Activated gamma-delta T cell treated with anti-CD3 and anti-CD28 coated beads, Interleukin-2, amount 50 U/mL, for 16 hours (primary cell): ENCODE results near the gene RNF13.
"Not testable (repeated sequence)": the region's sequence is repeated elsewhere in the genome, so short reads cannot be mapped to it uniquely, and the experiment has no call there.

Experiments used
- DNase-seq: peaks from one replicate; pipeline ENCODE4 v3.0.0-alpha.2; 2020; ENCODE audit warnings: low read depth

RNF13 gene

DNA sequence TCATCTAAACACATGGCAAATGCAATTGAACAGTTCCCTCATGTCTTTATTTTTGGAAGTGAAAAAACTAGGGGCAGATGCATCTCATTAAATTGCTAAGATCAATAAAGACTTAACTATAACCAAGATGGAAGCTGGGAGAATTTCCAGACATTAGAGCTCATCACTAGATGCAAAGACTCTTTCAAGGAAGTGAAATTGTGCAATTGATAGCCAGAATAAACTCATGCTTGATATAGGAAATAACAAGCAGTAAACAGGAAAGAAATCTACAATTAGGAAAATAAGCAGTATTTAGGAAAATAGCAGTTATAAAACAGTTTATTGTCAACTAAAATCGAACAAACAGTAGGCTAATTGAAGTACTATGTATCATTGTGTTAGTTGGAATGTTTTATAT, 11.8 kb upstream of the RNF13 start:
- DNase-seq = no peak

DNA sequence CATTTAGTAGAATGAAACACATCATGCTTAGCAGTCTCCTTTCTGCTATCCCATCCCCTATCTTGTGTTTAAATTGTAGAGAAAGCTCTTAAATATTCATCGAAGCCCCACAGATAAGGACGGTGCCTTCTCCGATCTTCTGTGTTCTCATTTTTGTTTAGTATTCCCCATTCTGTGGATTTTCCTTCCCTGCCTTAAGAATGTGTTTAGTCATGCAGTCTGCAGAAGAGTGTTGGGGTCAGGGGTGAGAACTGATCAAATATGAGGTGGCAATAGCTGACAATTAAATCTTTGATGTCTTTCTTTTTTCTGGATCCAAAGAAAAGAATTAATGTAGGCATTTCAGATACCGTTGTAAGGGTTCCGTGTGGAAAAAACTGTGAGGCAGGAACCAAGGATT, 11.4 kb upstream of the RNF13 start:
- DNase-seq = no peak

DNA sequence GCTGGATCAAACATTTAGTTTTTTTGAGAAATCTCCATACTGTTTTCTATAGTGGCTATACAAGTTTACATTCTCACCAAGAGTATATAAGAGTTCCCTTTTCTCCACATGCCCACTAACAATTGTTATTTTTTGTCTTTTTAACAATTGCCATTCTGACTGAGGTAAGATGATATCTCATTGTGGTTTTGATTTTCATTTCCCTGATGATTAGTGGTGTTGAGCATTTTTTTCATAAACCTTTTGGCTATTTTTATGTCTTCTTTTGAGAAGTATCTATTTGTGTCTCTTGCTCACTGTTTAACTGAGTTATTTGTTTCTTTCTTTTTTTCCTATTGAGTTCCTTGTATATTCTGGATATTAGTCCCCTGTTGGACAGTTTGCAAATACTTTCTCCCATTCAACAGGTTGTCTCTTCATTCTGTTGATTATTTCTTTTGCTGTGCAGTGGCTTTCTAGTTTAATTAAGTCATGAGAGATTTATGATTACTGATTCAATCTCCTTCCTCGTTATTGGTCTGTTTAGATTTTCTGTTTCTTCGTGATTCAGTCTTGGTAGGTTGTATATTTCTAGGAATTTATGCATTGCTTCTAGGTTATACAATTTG, 6.7 kb upstream of the RNF13 start:
- DNase-seq = no peak

DNA sequence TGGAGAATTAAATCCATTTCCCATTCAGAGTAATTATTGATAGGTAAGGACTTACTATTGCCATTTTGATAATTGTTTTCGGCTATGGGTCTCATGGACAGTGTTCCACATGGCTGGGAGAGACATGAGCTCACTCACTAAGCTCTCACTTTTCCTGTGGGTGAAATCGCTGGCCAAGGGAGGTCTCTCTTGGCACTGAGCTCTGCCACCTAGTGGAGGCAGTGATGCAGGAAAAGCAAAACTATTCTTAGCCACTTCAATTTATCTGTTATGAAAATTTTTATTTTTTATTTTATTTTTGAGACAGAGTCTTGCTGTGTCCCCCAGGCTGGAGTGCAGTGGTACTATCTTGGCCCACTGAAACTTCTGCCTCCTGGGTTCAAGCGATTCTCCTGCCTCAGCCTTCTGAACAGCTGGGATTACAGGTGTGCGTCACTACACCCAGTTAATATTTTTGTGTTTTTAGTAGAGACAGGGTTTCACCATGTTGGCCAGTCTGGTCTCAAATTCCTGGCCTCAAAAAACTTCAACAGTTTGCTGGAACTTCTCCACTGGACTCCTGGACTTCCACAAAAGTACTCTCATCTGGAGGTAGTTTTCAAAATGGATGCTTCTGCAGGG, 4.7 kb upstream of the RNF13 start:
- DNase-seq = peak; percentile 49

DNA sequence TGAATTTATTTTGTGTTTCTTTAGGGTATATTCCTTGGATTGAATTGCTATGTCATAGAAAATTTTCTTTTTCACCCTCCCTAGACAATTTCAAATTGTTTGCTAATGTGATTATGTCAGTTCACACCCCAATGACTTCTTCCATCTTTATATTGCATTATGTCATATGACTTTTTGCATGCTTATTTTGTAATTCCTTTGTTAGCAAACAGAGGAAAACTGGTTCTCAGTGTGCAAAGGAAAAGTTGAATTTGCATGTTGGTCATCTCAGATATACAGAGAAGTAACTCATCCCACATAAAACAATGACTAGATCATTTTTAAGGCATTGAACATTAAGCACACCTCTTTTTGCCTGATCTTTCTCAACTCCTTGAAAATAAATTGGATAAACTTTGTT, 3.3 kb upstream of the RNF13 start:
- DNase-seq = no peak

DNA sequence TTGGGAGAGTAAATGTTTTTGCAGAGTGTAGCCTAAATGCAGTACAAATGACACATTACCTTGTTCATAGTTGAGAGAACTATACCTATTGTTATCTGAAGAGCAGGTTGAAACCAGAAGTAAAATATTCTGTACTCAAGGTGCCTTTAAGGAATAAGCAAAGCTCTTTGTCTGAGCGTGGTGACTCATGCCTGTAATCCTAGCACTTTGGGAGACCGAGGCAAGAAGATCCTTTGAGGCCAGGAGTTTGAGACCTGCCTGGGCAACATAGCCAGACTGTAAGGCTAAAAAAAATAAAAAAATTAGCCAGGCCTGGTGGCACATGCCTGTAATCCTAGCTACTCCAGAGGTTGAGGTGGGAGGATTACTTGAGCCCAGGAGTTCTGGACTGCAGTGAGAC, 2.2 kb upstream of the RNF13 start:
- no peak for DNase-seq

DNA sequence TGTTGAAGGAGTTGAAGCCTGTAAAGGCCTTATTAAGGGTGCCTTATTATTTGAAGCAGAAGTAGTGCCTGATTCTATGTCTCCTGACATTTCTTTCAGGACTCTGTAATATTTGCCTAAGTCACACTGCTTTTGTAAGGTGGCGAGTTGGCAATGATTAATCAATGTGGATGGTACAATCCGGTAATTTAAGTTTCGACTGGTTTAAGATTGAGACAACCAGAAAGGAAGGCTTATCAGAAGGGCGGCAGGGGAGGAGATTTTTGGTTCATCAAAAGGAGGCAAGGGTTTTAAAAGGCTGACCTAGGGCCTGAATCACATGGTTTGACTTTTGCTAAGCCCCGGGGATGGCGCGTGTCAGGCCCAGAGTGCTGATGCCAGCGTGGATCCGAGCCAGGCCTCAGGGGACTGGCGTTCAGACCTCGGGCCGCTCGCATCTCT, 830 bp upstream of the RNF13 start:
- DNase-seq = no peak

DNA sequence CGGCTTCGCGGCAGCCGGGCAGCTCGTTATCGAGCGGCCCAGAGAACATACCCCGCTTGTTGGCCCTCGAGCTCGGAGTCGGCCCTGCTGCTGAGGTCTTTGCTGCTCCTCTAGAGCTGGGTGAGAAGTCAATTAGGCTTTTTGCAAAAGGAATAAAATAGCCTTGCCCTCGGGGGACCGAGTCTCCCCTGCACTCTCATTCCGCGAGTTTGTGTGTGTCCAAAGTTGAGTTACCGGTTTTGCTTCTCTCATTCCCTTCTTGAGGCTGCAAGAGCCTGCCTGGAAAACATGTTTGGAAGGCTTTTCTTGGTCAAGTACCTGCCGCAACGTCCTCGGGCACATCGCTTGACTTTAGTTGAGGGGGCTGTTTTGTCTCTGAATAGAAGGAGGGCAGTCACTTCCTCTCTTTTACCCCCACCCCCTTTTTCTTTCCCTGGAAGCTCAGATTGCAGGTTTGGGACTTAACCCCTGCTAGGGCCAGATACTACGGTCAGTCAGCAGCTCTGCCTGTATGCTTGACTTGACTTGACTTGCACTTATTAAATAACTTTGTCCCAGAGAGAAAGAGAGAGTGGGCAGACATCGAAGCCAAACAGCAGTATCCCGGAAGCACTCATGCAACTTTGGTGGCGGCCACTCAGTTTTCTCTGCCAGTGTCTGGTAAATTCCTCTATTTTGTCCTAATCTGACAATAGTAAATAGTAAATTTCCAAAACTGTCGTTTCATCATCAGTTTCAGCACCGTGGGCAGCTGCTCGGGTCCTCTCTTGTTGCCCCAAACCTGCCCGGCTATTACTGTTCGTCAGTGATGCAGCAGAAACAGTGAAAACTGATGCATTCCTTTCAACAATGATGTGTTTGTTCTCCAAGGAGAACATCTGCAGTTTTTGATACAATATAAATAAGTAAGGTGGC, 609 bp downstream of the RNF13 start:
- DNase-seq = peak; percentile 0

DNA sequence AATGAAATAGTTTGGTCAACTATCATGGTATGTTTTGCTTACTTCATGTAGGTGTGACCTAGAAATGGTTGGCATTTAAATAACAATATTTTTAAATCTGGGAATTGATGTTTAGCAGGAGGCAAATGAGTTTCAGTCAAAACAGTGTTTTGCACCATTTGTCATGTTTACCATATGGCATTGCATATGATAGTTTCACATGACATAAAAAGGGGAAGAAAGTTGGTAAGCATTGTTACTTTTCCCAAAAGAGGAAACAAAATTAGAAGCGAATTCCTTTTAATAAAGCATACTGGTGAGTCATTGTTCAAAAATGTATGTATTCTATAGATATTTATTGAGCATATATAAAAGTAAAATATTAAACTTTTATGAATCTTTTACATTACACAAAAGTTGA, 2.3 kb downstream of the RNF13 start:
- no peak for DNase-seq

DNA sequence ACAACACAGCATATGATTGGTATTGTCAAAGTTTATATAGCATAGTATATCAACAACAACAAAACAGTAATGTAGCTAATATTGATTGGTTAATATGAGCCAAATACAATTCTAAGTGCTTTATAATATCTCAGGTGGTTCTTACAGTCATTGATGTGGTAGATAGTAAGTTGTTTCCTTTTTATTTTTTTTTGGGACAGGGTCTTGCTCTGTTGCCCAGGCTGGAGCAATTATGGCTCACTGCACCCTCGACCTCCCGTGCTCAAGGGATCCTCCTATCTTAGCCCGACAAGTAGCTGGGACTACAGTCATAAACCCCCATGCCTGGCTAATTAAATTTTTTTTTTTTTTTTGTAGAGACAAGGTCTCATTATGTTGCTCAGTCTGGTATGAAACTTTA, 2.7 kb downstream of the RNF13 start:
- DNase-seq = no peak

DNA sequence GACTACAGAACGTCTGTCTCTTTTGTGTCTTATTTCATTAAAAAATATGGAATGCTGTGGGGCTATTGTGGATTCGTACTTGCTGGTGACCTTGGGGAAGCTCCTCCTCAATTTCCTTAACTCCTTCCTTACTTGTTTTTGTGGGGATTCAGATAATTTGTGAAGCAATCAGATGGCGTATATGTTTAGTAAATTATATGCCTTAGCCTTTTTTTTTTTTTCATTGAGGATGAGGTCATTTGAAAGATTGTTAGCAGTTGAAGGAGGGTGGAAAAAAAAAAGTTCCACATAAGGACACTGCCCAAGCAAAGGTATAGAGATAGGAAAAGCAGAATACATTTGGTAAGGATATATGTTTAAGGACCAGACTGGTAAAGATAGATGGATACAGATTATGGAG, 3.3 kb downstream of the RNF13 start:
- DNase-seq = no peak

DNA sequence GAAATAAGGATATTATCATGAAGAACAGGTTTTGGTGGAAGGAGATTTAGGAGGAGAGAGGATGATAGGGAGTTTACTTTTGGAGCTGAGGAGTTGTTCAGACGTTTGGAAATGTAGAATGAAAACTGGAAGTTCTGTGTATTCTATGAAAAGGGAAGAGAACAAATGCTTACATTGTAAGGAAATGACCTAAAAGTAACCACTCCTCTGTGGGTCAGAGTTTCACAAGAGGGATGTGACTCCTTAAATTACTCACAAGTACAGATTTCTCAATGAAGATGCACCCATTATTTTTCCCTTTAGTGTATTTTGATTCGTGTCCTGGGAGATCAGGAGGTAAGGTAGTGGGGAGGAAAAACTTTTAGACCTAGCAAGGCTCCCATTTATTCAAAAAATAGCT, 4.0 kb downstream of the RNF13 start:
- DNase-seq = no peak

DNA sequence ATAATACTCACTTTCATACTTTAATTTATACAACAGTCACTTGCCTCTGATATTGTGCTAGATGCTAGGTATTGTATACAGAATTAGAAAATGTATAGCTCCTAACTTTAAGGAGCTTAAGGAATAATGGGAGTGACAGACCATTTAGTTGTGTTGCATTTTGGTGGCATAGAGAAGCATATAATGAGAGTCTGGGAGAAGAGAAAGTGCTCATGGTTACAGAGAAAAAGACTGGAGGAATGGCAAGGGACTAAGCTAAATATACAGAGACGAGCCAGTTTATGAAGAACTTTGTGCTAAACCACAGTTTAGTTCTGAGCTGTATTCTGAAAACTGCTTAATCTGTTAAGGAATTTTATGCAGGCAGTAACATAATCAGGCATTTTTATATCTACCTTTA, 6.4 kb downstream of the RNF13 start:
- DNase-seq = no peak

DNA sequence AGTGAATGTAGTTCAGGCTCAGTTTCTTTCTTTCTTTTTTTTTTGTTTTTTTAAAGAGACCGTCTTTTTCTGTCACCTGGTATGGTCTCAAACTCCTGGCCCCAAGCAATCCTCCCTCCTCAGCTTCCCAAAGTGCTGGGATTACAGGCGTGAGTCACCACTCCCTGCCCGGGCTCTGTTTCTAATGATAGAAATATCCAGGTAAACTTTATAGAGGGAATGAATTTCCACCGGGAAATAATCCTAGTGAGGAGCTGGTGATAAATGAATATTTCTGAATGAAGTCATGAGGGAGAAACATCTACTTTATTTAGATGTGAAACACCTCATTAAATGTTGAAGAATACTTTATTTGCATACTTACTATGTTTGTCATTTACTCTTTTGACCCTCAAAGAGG, 7.2 kb downstream of the RNF13 start:
- no peak for DNase-seq

DNA sequence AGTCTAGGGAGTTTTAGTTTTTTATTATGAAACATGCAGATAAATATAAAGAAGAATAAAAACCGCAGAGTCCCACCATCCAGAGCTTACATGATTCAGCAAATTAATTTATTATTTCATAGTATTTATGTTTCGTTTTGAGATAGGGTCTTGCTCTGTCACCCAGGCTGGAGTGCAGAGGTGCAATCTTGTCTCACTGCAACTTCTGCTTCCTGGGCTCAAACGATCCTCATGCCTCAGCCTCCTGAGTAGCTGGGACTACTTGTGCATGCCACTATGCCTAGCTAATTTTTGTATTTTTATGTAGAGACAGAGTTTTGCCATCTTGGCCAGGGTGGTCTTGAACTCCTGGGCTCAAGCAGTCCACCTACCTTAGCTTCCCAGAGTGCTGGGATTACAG, 13.6 kb downstream of the RNF13 start:
- DNase-seq = no peak

DNA sequence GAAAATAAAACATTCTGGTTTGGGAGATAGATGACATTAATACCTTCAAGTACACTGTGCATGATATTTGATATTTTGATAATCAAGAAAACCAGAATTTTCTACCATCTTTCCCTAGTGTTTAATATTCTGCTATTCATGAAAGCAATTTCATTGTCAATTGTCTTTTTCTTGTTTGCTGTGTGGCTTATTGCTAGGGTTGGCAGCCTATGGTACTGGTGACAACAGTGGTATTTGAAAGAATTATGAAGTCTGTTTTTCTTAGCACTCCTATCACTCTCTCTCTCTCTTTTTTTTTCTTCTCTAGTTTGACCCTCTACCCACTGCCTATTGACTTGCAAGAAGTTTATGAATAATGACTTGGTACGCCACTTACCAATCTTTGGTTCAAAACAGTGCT, 15.4 kb downstream of the RNF13 start:
- DNase-seq = no peak

DNA sequence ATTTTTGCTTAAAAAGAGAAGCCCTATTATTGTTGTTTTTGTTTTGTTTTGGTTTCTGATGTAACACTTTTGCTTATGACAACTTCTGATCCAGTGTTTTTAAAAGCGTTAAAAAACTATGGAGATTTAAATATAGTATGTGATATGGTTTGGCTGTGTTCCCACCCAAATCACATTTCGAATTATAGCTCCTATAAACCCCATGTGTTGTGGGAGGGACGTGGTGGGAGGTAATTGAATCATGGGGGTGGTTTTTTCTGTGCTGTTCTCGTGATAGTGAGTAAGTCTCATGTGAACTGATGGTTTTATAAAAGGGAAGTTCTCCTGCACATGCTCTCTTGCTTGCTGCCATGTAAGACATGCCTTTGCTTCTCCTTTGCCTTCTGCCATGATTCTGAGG, 16.6 kb downstream of the RNF13 start:
- DNase-seq = not testable (repeated sequence)

DNA sequence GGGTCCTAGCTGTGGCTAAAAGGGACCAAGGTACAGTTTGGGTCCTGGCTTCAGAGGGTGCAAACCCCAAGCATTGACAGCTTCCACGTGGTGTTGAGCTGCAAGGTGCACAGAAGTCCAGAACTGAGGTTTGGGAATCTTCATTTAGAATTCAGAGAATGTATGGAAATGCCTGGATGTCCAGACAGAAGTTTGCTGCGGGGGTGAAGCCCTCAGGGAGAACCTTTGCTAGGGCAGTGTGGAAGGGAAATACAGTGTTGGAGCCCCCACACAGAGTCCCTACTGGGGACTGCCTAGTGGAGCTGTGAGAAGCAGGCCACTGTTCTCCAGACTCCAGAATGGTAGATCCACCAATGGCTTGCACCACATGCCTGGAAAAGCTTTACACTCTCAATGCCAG, 17.9 kb downstream of the RNF13 start:
- DNase-seq = no peak

DNA sequence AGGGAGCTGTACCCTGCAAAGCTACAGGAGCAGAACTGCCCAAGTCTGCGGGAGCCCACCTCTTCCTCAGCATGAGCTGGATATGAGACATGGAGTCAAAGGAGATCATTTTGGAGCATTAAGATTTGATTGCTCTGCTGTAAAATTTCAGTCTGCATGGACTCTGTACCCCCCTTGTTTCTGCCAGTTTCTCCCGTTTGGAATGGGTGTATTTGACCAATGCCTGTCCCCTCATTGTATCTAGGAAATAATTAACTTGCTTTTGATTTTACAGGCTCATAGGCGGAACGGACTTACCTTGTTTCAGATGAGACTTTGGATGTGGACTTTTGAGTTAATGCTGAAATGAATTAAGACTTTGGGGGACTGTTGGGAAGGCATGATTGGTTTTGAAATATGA, 18.3 kb downstream of the RNF13 start:
- no peak for DNase-seq

DNA sequence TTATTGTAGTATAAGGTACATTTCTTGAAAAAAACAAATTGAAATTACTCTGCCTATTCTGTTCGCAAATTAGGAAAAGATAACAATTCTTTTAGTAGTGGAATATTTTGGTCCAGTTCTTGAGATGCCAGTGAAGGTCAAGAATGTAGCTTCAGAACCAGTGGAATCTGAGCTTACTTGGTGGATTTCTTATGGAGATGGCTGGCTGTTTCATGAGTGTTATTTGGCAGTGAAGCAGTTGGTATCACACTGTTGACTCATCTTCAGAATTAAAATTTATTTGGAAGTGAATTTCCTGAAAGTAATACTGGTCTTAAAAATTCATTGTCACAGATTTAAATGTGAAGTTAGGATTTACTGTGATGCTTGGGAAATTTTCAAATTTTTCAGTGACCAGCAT, 19.1 kb downstream of the RNF13 start:
- DNase-seq = no peak

DNA sequence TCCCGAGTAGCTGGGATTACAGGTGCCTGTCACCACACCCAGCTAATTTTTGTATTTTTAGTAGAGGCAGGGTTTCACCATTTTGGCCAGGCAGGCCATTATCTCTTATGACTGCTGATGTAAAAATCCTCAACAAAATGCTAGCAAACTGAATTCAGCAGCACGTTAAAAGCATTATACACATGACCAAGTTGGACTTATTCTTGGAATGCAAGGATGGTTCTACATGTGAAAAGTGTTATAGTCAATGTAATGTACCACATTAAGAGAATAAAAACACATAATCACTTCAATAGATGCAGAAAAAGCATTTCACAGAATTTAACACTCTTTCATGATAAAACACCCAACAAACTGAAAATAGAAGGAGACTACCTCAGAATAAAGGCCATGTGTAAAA, 20.2 kb downstream of the RNF13 start:
- no peak for DNase-seq

DNA sequence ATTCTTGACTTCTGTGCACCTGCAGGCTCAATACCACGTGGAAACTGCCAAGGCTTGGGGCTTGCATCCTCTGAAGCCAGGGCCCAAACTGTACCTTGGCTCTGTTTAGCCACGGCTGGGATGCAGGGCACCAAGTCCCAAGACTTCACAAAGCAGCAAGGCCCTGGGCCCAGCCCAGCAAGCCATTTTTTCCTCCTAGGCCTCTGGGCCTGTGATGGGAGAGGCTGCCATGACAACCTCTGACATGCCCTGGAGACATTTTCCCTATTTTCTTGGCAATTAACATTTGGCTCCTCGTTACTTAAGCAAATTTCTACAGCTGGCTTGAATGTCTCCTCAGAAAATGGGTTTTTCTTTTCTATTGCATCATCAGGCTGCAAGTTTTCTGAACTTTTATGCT, 25.5 kb downstream of the RNF13 start:
- DNase-seq = not testable (repeated sequence)

DNA sequence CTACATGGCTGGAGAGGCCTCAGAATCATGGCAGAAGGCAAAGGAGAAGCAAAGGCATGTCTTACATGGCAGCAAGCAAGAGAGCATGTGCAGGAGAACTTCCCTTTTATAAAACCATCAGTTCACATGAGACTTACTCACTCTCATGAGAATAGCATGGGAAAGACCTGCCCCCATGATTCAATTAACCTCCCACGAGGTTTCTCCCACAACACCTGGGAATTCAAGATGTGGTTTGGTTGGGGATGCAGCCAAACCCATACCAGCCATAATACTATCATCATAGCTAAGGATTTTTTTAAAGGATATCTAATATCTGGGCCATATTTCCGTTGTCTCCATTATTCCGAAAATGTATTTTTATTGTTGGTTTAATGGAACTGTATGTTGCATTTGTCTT, 26.5 kb downstream of the RNF13 start:
- not testable (repeated sequence) for DNase-seq
